ENCODE measurements around the gene TEX2.
"Not testable (repeated sequence)": the region's sequence is repeated elsewhere in the genome, so short reads cannot be mapped to it uniquely, and the experiment has no call there.

Gene TEX2

DNA sequence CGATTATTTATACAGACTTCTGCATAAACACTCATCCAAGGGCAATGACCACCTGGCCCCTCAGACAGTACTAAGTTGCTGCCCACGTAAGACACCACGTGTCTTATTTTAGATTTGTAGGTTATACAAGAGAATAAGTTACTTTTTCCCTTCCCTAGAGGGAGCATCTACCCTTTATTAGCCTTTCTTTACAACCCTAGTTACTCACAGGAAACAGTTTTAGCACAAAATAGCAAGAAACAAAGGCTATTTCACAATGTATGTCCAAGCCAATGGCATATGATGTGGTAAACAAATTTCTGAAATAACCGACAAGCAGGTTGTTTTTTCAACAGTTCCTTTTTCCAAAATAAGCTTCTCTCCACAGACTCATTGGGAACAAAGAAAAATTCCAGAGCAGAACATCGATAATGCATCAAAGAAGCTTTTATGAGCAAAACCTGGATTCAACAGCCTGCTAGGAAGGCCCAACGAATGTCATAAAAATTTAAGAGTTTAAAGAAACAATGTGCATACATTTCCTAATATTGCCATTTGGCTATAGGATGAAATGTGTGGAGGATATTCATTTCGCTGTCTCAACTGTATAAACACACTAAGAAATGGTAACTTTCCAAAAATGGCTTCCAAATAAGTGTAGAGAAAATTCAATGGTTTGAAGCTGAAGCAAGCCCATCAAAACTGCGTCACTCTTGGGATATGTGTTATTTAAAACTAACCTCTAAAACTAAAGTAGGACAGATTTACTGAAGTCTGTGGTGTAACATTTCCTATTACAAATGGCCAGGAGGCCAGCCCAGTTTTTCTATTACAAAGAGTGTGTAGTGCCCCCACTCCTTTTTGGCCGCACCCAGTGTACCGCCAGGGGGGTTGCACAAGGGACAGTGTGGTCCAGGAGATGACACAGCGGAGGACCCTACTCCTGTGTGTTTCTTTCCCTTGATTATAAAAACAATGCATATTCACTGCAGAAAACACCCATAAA is 82.7 kb downstream of the TEX2 start:
- no peak for DNase-seq

DNA sequence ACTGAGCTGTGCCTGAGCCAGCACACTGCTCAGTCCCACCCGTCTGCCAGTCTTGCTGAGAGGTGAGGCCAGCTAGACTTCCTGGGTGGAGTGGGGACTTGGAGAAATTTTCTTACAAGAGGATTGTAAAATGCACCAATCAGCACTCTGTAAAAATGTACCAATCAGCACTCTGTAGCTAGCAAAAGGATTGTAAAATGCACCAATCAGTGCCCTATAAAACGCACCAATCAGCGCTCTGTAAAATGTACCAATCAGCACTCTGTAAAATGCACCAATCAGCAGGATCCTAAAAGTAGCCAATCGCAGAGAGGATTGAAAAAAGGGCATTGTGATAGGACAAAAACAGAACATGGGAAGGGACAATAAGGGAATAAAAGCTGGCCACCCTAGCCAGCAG is 84.0 kb downstream of the TEX2 start:
- not testable (repeated sequence) for DNase-seq

DNA sequence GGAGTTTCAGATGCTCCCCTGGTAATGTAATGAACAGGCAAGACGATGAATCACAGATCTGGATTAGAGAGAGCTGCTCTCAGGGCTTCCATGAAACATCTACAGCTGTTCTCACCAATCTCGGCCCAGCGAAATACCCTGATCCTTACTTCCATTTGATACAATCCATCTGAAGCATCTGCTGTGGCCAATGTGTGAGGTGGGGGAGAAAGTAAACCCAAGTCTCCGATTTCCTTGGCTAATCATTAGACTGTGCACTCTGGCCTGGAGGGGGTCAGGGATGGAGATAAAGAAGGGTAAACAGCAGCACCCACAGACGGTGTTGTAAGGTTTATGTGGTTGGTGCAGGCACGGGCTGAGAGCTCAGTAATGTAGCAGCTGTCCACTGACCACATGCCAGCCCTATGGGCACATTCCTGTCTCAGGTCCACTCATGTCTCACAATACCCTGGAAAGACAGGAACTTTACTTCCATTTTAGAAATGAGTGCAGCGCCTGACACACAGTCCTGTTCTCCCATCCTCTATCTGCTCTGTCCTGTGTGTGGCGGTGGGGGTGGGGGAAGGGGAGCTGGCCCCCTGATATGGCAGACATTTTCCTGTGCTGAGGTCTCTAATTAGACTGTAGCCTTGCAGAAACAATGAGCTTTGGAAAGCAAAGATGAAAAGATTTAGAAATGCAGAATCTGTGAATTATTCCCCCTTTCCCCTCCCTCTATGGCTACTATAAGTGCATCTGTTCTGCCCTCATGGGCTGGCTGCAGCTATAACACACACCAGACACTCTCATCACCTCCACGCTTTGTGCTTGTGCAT is 84.8 kb downstream of the TEX2 start:
- DNase-seq = no peak

DNA sequence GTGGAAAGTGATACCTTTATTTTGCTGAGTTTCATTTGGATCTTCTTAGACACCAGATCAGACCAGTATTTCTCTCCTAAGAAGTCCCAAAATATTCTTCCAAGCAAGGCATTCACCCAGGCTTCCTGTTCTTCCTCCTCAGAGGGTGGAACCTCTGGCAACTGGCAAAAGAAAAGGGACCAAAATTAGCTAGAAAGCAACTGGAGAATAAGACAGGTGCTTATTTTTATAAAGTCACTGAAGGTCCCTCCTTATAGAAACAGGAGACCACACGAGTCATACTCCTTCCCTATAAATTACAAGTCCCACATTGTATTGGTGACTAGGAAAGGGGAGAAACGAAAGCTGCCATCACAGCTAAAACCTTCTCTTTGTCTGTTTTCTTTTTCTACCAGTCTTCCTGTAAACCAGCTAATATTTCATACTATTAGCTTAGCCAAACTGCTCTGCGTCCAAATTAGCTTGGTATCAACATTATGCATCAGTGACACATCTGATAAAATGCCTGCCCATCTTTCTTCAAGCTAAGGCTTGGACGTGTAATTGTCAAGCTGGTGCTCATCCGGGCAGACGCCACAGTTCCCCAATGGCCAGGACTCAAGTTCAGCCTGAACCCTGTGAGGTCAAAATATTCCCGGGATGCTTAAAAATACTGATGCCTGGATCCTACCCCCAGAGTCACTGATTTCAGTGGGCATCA is 85.6 kb downstream of the TEX2 start:
- no peak for DNase-seq

DNA sequence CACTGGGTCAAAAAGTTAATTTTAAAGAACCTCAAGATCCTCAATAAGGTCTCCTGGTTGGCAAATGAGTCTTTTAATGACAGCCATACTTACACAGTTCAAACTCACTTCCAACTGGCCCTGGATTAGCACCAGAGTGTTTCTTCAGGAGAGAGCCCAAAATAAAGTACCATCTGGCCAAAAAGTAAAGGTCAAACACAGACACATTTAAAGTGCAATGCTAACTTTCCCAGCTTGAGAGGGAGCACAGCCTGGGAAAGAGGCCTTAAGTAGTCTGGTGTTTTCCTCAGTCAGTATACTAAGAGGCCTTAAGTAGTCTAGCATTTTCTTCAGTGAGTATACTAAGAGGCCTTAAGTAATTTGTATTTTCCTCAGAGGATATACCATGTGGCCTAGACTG is 86.5 kb downstream of the TEX2 start:
- no peak for DNase-seq

DNA sequence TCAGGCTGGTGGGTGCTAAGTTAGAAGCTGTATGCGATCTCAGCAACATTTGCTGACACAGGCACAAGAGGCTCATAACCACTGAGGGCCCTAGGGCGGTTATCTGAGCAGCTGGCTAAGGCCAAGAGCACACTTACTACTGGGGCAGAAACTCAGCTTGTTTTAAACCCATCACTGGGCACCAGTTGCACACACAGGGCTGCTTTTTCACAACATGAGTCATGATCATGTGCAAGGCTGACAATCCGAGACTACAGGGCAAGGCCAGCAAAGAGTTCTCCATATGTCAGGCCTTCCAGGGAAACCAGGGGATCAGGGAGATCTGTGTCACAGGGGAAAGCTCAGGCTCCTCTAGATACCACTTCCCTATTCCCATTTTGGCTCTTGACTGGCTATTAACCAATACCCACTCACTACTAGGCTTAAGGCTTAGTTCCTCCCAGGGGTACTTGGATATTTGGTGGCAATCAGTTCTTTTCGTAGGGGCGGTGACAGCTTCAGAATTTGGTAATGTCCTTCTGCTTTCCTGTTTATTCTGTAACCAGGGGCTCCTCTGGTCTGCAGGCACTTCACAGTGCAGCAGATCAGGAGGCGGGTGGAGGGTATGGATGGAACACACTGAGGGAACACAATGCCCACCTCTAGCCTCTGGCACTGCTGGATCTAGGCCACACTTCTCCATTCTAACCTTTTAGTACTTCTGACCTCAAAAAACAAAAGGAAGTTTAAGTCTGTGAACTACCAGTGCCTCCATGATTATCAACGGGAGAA is 88.2 kb downstream of the TEX2 start:
- no peak for DNase-seq

DNA sequence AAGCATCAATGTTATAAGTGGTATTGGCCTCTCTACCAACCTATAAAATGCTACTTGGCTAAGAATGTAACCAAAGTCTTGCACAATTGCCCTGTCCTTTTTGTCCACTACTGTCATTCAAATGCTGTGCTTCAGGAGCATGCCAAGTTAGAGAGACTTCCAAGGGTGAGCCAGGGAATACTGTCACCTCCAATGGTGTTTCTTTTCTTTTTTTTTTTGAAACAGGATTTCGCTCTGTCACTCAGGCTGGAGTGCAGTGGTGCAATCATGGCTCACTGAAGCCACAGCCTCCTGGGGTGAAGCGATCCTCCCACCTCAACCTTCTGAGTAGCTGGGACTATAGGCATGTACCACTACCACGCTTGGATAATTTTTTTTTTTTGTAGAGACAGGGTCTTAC is 89.4 kb downstream of the TEX2 start:
- DNase-seq = no peak

DNA sequence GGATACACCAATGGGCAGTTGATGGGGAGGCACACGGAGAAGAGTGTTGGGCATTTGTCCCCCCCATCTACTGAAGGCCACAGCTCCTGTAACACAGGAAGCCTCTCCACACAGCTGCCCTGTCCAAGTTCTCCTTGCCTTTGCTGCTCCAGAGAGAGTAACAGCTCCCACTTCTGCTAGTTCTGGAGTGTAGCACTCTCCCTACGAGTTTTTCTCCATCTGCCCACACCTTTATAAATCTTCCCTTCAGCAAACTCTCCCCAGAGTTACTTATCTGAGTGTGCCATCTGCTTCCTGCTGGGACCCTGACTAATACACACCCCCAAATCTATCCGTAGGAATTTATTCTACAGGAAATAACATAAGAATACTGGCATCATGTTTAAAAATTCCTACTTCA is 90.5 kb downstream of the TEX2 start:
- DNase-seq = no peak

DNA sequence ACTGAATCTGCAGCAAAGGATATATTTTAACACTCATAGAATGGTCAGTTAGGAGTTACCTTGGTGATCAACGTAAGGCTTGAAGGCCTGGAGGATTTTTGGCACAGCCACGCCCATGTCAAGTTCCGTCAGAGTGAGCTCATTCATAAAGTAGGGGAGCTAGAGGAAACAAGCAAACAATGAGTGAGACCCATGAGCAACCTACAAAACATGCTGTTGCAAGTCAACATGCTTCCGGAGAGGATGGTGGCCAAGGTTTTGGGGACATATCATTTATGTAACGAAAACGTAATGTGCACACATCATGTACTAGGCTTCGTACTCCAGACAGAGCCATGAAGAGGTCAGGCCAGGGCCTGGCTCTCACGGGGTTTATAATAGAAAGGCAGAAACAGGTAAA is 92.0 kb downstream of the TEX2 start:
- DNase-seq = no peak

DNA sequence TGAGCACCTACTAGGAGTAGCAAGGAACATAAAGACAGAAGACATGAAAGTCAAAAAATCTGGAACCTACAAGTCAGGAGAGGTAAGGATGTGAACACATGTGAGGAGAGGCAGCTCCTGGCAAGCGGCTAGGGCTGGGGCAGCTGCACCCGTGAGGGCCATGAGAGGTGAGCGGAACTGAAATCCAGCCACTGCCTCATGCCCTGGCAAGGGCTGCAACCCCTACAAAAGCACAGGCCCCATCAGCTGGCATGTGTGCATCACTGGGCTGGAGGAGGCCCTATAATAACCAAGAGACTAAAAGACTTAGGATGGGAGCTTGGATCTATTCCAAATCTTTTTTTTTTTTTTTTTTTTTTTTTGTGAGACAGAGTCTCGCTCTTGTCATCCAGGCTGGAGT is 92.8 kb downstream of the TEX2 start:
- DNase-seq = no peak

DNA sequence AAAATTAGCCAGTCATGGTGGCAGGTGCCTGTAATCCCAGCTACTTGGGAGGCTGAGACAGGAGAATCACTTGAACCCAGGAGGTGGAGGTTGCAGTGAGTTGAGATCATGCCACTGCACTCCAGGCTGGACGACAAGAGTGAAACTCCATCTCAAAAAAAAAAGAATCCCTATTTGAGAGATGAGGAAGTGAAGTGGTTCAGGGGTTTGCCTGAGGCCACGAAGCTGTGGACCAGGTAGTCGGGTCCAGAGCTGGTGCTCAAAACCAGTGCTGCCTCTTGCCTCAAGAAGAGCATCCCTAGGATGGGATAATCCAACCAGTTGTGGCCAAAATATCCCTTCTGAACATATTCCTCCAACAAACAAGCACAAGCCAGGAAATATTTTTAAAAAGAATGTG is 95.4 kb downstream of the TEX2 start:
- DNase-seq = not testable (repeated sequence)

DNA sequence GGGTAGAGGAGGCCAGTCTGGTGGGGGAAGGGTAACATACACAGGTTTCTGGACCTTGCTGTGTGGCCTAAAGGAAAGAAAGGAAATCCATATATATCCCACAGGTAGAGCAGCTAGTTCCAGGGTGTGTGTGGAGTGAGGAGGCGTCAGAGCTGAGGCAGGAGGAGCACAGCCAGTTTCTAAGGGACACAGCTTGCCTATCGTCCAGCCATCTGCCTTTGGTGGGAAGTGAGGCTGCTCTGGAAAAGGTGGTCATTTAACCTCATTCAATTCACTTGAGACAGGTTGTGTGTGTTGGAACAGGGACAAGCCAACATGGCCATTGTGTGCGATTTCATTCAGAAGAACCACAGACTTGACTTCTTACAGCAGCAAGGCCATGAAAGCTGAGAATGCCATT is 96.2 kb downstream of the TEX2 start:
- no peak for DNase-seq

DNA sequence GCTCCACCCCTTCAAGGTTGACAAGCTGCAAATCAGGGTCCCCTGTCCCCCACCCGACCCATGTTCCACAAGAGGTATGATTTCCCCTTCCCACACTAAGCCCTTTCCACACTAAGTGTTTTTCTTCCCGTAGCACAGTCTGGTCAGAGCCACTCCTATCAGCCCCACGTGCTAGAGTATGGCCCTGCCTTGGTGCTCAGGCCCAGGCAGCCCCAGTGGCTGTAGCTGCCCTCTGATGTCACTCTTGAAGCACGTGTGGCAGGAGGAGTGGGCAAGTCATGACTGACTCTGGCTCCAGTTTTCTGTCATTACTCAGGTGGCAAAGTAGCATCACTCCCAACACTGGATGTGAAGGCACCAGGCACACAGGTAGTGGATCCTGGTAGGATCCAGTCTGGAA is 97.7 kb downstream of the TEX2 start:
- no peak for DNase-seq

DNA sequence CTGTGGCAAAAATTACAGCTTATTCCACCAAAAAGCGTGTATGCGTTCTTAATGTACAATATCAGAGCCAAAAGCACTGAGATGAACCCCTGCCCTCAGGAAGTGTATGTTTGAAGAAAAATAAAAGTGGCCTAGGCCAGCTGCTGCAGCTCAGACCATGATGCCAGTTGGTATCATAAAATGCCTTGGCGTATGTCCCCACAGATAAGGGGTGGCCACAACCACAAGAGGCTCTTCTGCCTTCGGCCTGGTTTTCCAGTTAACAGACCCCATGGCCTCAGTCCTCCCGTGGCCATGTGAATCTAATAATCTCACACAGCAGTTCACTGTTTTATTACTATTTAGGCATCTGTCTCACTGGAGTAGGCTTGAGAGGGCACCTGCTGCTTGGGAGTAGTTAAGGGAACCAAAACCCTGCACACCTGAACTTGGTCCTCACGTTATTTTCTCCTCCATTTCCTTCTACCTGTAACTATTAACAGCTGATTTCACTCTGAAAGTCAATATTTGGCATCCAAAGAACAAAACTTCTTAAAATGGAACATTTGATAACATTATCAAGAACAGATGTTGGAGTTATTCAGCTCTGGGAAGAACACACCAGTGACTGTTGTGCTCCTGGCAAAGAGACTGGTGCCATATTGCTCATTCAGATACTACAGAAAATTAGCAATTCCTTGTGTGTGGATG is 98.3 kb downstream of the TEX2 start:
- DNase-seq = no peak

DNA sequence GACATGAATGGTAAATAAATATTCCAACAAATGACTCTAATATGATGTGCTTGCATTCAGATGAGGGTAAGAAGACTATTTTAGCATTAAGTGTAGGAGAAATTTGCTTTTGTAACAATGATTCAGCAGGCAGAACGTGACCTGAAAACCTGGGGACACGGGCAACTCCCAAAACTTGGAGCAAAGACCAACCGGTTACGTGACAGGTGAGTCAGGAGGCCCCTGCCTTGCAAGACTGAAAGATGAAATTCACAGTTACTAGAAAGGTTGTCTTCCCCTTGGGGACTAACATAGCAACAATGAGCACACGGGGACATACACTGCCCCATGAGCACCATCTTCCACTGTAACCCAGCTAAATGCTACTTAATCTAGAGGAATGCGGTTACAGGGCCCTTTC is 99.6 kb downstream of the TEX2 start:
- DNase-seq = no peak

DNA sequence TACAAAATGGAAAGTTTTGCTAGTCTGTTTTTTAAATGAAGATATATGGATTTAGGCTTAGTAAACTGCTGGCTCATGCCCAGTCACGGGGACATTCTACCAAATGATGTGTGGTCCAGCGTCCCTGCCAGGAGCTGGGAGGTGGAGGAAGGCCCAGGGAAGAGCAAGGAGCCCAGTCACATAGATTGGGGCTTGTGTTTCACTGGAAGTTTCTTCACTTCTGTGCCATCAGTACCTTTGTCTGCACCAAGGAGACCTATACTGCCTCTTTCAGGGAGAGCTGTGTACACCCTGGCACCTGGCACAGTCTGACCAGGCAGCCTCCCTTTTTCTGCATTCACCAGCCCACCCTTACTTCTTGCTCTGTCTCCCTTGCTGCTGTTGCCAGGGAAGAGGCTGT is 100.5 kb downstream of the TEX2 start:
- DNase-seq = no peak

DNA sequence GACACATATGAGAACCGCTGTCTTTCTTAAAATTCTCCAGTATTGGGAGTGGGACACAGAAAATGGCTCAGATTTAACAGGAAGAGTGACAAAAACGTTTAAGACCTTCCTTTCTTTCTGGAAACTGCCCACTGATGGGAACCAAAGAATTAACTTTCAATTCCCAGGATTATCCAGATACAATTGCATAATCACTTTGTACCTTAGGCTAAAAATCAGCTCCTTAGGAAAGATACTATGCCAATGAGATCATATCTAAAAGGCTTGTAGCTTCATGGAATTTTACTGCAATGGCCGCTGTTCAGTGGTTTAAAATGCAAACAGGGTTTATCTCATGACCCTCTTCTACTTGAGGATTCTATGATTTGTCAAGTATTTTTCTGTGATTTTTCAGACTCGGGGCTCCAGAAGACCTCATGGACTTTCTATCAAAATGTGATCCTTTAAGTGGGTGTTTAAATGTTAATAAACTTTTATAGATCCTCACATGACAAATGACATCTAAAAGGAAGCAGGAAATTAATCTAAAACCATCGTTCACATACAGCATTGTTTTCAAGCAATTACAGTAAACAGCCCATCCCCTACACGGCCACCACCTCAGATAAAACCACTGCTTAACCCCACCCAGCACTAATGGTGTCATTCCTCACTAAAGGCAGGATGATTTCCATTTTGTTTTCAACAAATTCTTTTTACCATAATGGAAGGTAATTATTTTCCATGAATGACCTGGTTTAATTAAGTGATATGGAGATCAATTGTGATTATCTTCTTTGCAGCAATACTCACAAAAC is 101.5 kb downstream of the TEX2 start:
- DNase-seq = no peak

DNA sequence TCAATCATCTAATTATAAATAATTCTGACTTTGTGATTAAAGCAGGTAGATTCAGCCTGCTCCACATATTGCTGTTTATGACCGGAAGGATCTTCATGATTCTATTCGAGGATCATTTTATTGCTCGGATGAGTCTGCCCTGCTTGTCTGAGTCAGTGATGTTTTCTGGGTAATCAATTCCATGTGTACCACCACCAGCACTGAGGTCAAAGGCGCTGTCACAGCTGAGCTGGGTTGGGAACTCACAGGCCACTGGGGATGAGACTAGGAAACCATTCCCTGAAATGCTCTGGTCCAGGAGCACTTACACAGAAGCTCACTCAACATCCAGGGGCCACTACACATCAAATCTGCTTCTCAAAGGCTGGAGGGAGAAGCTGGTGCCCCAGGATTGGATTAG is 102.7 kb downstream of the TEX2 start:
- DNase-seq = no peak

DNA sequence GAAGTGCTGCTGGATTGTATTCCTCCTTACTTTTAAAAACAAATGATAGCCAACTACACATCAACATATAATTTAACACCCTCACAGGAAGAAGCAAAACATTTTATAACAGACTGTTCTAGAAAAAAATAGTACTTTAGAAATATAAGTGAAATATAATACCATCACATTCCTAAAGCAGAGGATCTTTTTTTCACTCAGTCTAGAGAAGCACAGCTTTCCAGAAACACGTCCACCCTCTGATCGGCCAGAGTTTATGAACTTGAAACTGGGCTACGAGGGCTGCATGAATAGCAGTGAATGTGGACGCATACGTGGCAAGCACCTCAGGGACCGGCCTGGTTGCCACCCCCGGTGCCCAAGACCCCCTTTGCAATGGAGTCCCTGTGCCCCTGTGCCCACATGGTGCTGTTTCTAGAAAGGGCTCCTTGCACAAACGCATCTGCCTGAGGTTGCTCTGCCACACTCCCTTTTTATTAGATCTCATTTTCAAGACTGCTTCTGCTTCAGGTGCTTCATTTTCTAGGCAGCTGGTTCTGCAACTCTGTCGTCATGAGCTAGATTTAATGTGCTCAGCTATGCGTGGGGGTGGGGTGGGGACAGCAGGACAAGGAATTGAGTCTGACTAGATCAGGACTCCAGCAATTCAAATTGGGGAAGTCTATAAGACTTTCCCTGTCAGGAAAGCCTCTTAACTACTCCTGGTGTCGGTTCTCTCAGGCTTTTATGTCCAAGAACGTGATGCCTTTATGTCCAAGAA is 104.0 kb downstream of the TEX2 start:
- no peak for DNase-seq

DNA sequence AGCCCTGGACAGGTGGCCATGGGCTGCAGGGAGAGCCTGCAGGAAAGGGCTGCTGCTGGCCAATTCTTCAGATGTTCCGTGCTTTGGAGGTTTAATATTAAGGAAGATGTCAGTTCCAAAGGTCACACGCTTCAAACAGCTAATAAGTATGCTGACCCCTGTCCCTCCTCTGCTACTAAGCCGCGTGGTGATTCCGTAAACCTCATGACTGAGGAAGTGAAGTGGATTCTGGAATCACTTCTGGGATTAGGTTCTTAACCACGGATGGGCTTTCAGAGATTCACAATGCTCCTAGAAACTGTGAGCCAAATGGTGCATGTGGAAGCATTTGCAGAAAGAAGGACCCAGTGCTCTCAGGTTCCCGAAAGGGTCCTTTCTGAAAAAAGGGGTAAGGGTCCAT is 104.7 kb downstream of the TEX2 start:
- DNase-seq = no peak

Data from RPMI8226 (cell line).